Measurements from ENCODE around the gene SLIT3.

The SLIT3 gene

GRCh38 chr5:168843277-168844015 is 457.5 kb downstream of the SLIT3 start:
- DNase-seq = no peak

GRCh38 chr5:168842571-168843205 is 458.3 kb downstream of the SLIT3 start:
- DNase-seq = no peak

- DNase-seq = no peak
Observed at GRCh38 chr5:168837852-168838251, 463.1 kb downstream of the SLIT3 start.

- DNase-seq = no peak
Observed at GRCh38 chr5:168836603-168837231, 464.2 kb downstream of the SLIT3 start.

GRCh38 chr5:168833936-168834335 is 467.0 kb downstream of the SLIT3 start:
- no peak for DNase-seq

- no peak for DNase-seq
Observed at GRCh38 chr5:168833383-168833782, 467.6 kb downstream of the SLIT3 start.

- no peak for DNase-seq
Observed at GRCh38 chr5:168832308-168832707, 468.6 kb downstream of the SLIT3 start.

GRCh38 chr5:168831383-168831782 is 469.6 kb downstream of the SLIT3 start:
- DNase-seq = no peak

- no peak for DNase-seq
Observed at GRCh38 chr5:168830833-168831232, 470.1 kb downstream of the SLIT3 start.

GRCh38 chr5:168829922-168830417 is 471.0 kb downstream of the SLIT3 start:
- DNase-seq = no peak

GRCh38 chr5:168829044-168829443 is 471.9 kb downstream of the SLIT3 start:
- DNase-seq = no peak

- DNase-seq = no peak
Observed at GRCh38 chr5:168827636-168828035, 473.3 kb downstream of the SLIT3 start.

GRCh38 chr5:168826246-168826725 is 474.7 kb downstream of the SLIT3 start:
- DNase-seq = no peak

- no peak for DNase-seq
Observed at GRCh38 chr5:168822745-168823281, 478.1 kb downstream of the SLIT3 start.

GRCh38 chr5:168822248-168822744 is 478.6 kb downstream of the SLIT3 start:
- no peak for DNase-seq

GRCh38 chr5:168820874-168821273 is 480.1 kb downstream of the SLIT3 start:
- no peak for DNase-seq

- no peak for DNase-seq
Observed at GRCh38 chr5:168819004-168819621, 481.8 kb downstream of the SLIT3 start.

- no peak for DNase-seq
Observed at GRCh38 chr5:168818558-168818957, 482.4 kb downstream of the SLIT3 start.

- DNase-seq = no peak
Observed at GRCh38 chr5:168817591-168817990, 483.3 kb downstream of the SLIT3 start.

GRCh38 chr5:168816661-168817060 is 484.3 kb downstream of the SLIT3 start:
- no peak for DNase-seq

GRCh38 chr5:168813184-168813968 is 487.6 kb downstream of the SLIT3 start:
- DNase-seq = no peak

- no peak for DNase-seq
Observed at GRCh38 chr5:168810641-168811040, 490.3 kb downstream of the SLIT3 start.

Measured in MV-4-11 (cell line).